Measurements from ENCODE around the gene ZNF814.
"Not testable (repeated sequence)": the region's sequence is repeated elsewhere in the genome, so short reads cannot be mapped to it uniquely, and the experiment has no call there.

ZNF814 gene

GRCh38 chr19:57867868-57868492 lies 20.9 kb downstream of the ZNF814 start:
- no peak for DNase-seq (ENCODE audit: extremely low read depth in 1 of 2, low read depth in 1 of 2)

GRCh38 chr19:57862351-57862750 lies 26.5 kb downstream of the ZNF814 start:
- DNase-seq (ENCODE audit: extremely low read depth in 1 of 2, low read depth in 1 of 2): not testable (repeated sequence)

GRCh38 chr19:57854117-57854516 lies 34.7 kb downstream of the ZNF814 start:
- DNase-seq (ENCODE audit: extremely low read depth in 1 of 2, low read depth in 1 of 2): not testable (repeated sequence)

GRCh38 chr19:57851812-57852603 lies 36.8 kb downstream of the ZNF814 start:
- not testable (repeated sequence) for DNase-seq (ENCODE audit: extremely low read depth in 1 of 2, low read depth in 1 of 2)

GRCh38 chr19:57850553-57851017 lies 38.3 kb downstream of the ZNF814 start:
- no peak for DNase-seq (ENCODE audit: extremely low read depth in 1 of 2, low read depth in 1 of 2)

- DNase-seq (ENCODE audit: extremely low read depth in 1 of 2, low read depth in 1 of 2): peak; percentile 60 to 81
Observed at GRCh38 chr19:57849666-57850473, 39.0 kb downstream of the ZNF814 start, which contains the start of gene ZNF587. Gene ZNF587, plus strand, starts transcription at chr19:57849859. Its CDS starts 180 bp downstream, at chr19:57850039.

- not testable (repeated sequence) for DNase-seq (ENCODE audit: extremely low read depth in 1 of 2, low read depth in 1 of 2)
Observed at GRCh38 chr19:57849162-57849665, 39.6 kb downstream of the ZNF814 start.

- not testable (repeated sequence) for DNase-seq (ENCODE audit: extremely low read depth in 1 of 2, low read depth in 1 of 2)
Observed at GRCh38 chr19:57847164-57847563, 41.7 kb downstream of the ZNF814 start.

- DNase-seq (ENCODE audit: extremely low read depth in 1 of 2, low read depth in 1 of 2): no peak
Observed at GRCh38 chr19:57841122-57841763, 47.6 kb downstream of the ZNF814 start.

- DNase-seq (ENCODE audit: extremely low read depth in 1 of 2, low read depth in 1 of 2): not testable (repeated sequence)
Observed at GRCh38 chr19:57838622-57839191, 50.1 kb downstream of the ZNF814 start.

- DNase-seq (ENCODE audit: extremely low read depth in 1 of 2, low read depth in 1 of 2): not testable (repeated sequence)
Observed at GRCh38 chr19:57836991-57837390, 51.8 kb downstream of the ZNF814 start.

GRCh38 chr19:57830071-57830602 lies 58.7 kb downstream of the ZNF814 start, which contains the start of gene ZNF587B:
Gene ZNF587B, plus strand, starts transcription at chr19:57830299. Its CDS starts 230 bp downstream, at chr19:57830529.
- no peak for DNase-seq (ENCODE audit: extremely low read depth in 1 of 2, low read depth in 1 of 2)

GRCh38 chr19:57829316-57829715 lies 59.5 kb downstream of the ZNF814 start:
- no peak for DNase-seq (ENCODE audit: extremely low read depth in 1 of 2, low read depth in 1 of 2)

GRCh38 chr19:57825511-57825910 lies 63.3 kb downstream of the ZNF814 start:
- DNase-seq (ENCODE audit: extremely low read depth in 1 of 2, low read depth in 1 of 2): no peak

GRCh38 chr19:57823608-57824007 lies 65.2 kb downstream of the ZNF814 start:
- DNase-seq (ENCODE audit: extremely low read depth in 1 of 2, low read depth in 1 of 2): not testable (repeated sequence)

- DNase-seq (ENCODE audit: extremely low read depth in 1 of 2, low read depth in 1 of 2): not testable (repeated sequence)
Observed at GRCh38 chr19:57823155-57823554, 65.7 kb downstream of the ZNF814 start.

GRCh38 chr19:57821501-57821900 lies 67.3 kb downstream of the ZNF814 start:
- DNase-seq (ENCODE audit: extremely low read depth in 1 of 2, low read depth in 1 of 2): not testable (repeated sequence)

GRCh38 chr19:57821095-57821494 lies 67.7 kb downstream of the ZNF814 start:
- DNase-seq (ENCODE audit: extremely low read depth in 1 of 2, low read depth in 1 of 2): not testable (repeated sequence)

GRCh38 chr19:57820599-57820998 lies 68.2 kb downstream of the ZNF814 start:
- DNase-seq (ENCODE audit: extremely low read depth in 1 of 2, low read depth in 1 of 2): no peak
